Keratinocyte (primary cell): ENCODE measurements around the gene TENT5A.

Experiments used
- CTCF ChIP-seq, 3 experiments: IDR thresholded peaks in 1 of 3; conservative IDR thresholded peaks in 1 of 3; optimal IDR thresholded peaks in 1 of 3; 2 replicates in 2 of 3; 3 replicates in 1 of 3; pipeline versions ENCODE3 to v1.5.1; 2011; ENCODE audit warnings: low read length in 3 of 3, mild to moderate bottlenecking in 3 of 3, moderate library complexity in 2 of 3, control low read depth in 1 of 3, inconsistent platforms in 1 of 3; ENCODE audit not compliant: insufficient read depth in 2 of 3; ENCODE audit errors: extremely low read depth in 1 of 3
- EZH2 ChIP-seq: IDR thresholded peaks from one replicate; pipeline ENCODE4 v1.6.1; 2012; ENCODE audit warnings: inconsistent platforms, mild to moderate bottlenecking, low read length, moderate library complexity

GRCh38 chr6:81748994-81749393 lies 3.5 kb downstream of the TENT5A start:
- TF ChIP-seq CTCF (optimal IDR thresholded peaks at IDR 0.05 in 1 of 3, IDR thresholded peaks at IDR 0.05 in 1 of 3, conservative IDR thresholded peaks at IDR 0.05 in 1 of 3; ENCODE audit: extremely low read depth in 1 of 3, insufficient read depth in 2 of 3, low read length in 3 of 3) (no peak), EZH2 (no peak)
